ENCODE data around the gene PSRC1.

Gene PSRC1

GRCh38 chr1:109256971-109257681 is 25.8 kb downstream of the PSRC1 start:
- DNase-seq = no peak

GRCh38 chr1:109256085-109256484 is 26.9 kb downstream of the PSRC1 start:
- no peak for DNase-seq

GRCh38 chr1:109255678-109256077 is 27.3 kb downstream of the PSRC1 start:
- DNase-seq = no peak

- no peak for DNase-seq
Measured at GRCh38 chr1:109255097-109255651, 27.8 kb downstream of the PSRC1 start.

- no peak for DNase-seq
Measured at GRCh38 chr1:109254621-109255096, 28.3 kb downstream of the PSRC1 start.

- DNase-seq = peak; percentile 67
Measured at GRCh38 chr1:109253803-109254620, 28.9 kb downstream of the PSRC1 start.

- DNase-seq = peak; percentile 73
Measured at GRCh38 chr1:109252893-109253802, 29.8 kb downstream of the PSRC1 start.

GRCh38 chr1:109252167-109252892 is 30.6 kb downstream of the PSRC1 start:
- DNase-seq = no peak

GRCh38 chr1:109251277-109252166 is 31.4 kb downstream of the PSRC1 start:
- no peak for DNase-seq

GRCh38 chr1:109250454-109251276 is 32.3 kb downstream of the PSRC1 start:
- DNase-seq = no peak

- no peak for DNase-seq
Measured at GRCh38 chr1:109249654-109250401, 33.1 kb downstream of the PSRC1 start.

- DNase-seq = peak; percentile 74
Measured at GRCh38 chr1:109248797-109249629, 33.9 kb downstream of the PSRC1 start, which contains the start of gene CELSR2. Gene CELSR2, plus strand, starts transcription at chr1:109249539. Its CDS starts 541 bp downstream, at chr1:109250080.

- DNase-seq = no peak
Measured at GRCh38 chr1:109248444-109248796, 34.5 kb downstream of the PSRC1 start.

- DNase-seq = no peak
Measured at GRCh38 chr1:109247401-109248365, 35.3 kb downstream of the PSRC1 start.

GRCh38 chr1:109246141-109246551 is 36.8 kb downstream of the PSRC1 start:
- no peak for DNase-seq

- no peak for DNase-seq
Measured at GRCh38 chr1:109243860-109244552, 38.9 kb downstream of the PSRC1 start.
